Subcutaneous abdominal adipose tissue (tissue), 5 donors: Measurements from ENCODE around the gene NPDC1.

Experiments
- H3K27ac ChIP-seq: one replicate; pipeline ENCODE4 v1.7.0; 2013; ENCODE audit warnings: low read depth, mild to moderate bottlenecking, inconsistent platforms, low read length, moderate library complexity
- H3K27me3 ChIP-seq, 5 donors: one replicate each; pipeline ENCODE4 v1.7.0; 2013; ENCODE audit warnings: low read length in 5 of 5, inconsistent platforms in 1 of 5; ENCODE audit not compliant: control insufficient read depth in 5 of 5, insufficient read depth in 4 of 5
- H3K36me3 ChIP-seq, 5 donors: one replicate each; pipeline ENCODE4 v1.7.0; 2013; ENCODE audit warnings: low read length in 5 of 5; ENCODE audit not compliant: control insufficient read depth in 5 of 5, insufficient read depth in 5 of 5
- H3K4me1 ChIP-seq, 5 donors: one replicate each; pipeline ENCODE4 v1.7.0; 2013; ENCODE audit warnings: low read length in 5 of 5, mild to moderate bottlenecking in 3 of 5, moderate library complexity in 1 of 5; ENCODE audit not compliant: control insufficient read depth in 5 of 5, insufficient read depth in 5 of 5
- H3K4me3 ChIP-seq, 5 donors: one replicate each; pipeline ENCODE4 v1.7.0; 2013; ENCODE audit warnings: low read length in 5 of 5, low read depth in 1 of 5
- H3K9ac ChIP-seq, 5 donors: one replicate each; pipeline ENCODE4 v1.7.0; 2013; ENCODE audit warnings: low read length in 5 of 5, mild to moderate bottlenecking in 4 of 5, moderate library complexity in 3 of 5
- H3K9me3 ChIP-seq, 5 donors: one replicate each; pipeline ENCODE4 v1.7.0; 2013; ENCODE audit warnings: low read length in 5 of 5; ENCODE audit not compliant: control insufficient read depth in 5 of 5
- donor health status: healthy.
- donor health status: healthy.
- donor health status: healthy.
- donor health status: healthy.
- donor health status: healthy.

The NPDC1 gene

DNA sequence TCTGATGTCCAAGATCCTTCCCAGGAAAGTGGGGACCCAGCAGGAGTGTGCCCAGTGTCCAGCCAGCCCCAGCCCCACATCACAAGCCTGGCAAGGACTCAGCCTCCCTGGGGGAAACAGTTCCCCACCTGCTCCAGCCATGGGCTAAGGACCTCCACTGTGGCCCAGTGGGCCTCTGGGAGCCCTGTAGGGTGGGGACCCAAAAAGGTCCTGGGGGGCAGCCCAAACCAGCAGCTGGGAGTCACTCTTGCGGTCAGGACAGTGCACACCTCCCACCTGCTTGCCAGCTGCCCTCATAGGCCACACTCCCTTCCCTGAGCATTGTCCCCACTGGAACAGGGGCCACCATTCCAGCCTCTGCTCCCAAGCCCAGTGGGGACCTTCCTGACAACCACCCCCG, 19.6 kb downstream of the NPDC1 start:
- Histone ChIP-seq H3K4me1 (peaks cover 4 to 74% (median 53%) of the 10 kb centered on the region in 5 donors), H3K27me3 (no peaks in the 10 kb centered on the region), H3K27ac (no peak overlapping the region), H3K9me3 (no peaks in the 10 kb centered on the region), H3K9ac (no peak overlapping the region), H3K36me3 (peaks cover 0 to 4% (median 0%) of the 10 kb centered on the region in 5 donors), H3K4me3 (no peak overlapping the region)

DNA sequence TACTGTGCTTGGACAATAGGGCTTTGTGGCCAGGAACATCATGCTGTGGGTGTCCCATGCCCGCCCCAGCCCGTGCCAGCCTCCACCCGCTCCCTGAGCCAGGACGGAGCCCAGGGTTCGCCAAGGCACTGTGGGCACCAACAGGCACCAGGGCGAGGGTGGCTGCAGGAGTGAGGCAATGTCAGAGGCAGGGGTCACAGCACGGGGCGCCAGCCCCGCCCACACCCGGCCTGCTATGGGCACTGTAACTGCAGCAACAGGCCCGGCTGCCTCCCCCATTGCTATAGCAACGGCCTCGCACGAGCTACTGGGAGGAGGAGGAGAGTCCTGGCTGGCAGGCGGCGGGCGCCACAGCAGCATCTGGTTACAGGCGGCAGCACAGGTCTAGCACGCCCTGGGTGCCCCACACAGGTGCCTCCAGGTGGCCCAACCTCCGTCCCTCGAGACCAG, 20.4 kb downstream of the NPDC1 start:
- Histone ChIP-seq H3K4me1 (peaks cover 4 to 69% (median 53%) of the 10 kb centered on the region in 5 donors), H3K27ac (no peak overlapping the region), H3K27me3 (no peaks in the 10 kb centered on the region), H3K4me3 (no peak overlapping the region), H3K9me3 (no peaks in the 10 kb centered on the region), H3K36me3 (peaks cover 0 to 10% (median 5%) of the 10 kb centered on the region in 5 donors), H3K9ac (no peak overlapping the region)

DNA sequence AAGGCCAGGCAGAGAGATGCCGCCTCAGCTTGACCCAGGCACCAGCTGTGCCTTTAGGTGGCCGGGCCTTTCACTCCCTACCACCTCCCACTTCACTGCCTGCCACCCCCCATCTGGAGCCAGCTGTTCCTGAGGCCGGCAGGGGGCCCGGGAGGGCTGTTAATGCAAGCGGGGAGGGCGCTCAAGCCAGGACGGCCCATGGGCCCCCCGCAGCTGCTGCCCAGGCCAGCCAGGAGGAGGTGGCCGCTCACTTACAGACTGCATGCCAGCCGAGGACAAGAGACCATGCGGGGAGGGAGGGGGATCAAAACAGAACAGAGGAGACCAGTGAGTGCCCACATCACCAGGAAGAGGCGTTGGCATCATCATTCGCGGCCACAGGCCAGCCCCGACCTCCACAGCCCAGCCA, 22.4 kb downstream of the NPDC1 start:
- Histone ChIP-seq H3K9ac (peak overlapping the region in 1 of 5 donors; percentile 11), H3K9me3 (no peaks in the 10 kb centered on the region), H3K27ac (peak overlapping the region; percentile 10), H3K4me3 (no peak overlapping the region), H3K36me3 (peaks cover 0 to 24% (median 8%) of the 10 kb centered on the region in 5 donors), H3K4me1 (peaks cover 4 to 53% (median 41%) of the 10 kb centered on the region in 5 donors), H3K27me3 (no peaks in the 10 kb centered on the region)

DNA sequence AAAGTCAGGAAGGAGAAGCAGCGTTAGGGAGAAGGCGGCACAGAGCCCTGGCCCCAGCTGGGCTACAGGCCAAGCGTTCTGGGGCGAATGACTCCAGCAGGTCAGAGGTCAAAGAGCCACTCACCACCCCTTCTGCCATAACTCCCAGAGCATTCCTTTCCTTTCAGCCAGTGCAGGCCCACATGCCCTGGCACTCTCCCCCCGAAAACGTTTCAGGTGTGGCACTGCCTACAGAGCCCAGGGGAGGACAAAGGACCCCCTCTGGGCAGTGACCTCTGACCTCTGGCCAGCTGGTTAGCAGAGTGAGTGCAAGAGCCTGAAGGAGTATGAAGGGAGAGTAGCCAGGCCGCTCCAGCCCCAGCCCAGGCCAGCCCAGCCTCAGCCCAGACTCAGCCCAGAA, 22.8 kb downstream of the NPDC1 start:
- Histone ChIP-seq H3K9me3 (no peaks in the 10 kb centered on the region), H3K36me3 (peaks cover 0 to 25% (median 8%) of the 10 kb centered on the region in 5 donors), H3K27me3 (no peaks in the 10 kb centered on the region), H3K4me1 (peaks cover 4 to 50% (median 37%) of the 10 kb centered on the region in 5 donors), H3K27ac (peak overlapping the region; percentile 10), H3K4me3 (no peak overlapping the region), H3K9ac (peak overlapping the region in 1 of 5 donors; percentile 11)

DNA sequence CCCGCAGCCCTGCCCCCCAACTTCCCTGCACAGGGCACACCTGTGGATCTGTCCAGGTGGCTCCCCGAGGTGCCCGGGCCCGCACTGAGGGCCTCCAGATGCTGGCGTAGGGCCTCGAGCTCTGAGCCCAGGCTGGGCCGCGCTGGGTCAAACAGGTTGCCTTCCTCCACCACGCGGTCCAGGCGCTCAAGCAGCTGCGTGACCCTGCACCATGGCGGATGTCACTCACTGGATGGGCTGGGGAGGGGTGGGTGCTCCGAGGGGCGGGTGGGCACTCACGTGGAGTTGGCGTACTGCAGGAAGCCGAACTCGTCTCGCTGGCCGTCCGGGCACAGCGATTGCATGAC, 23.3 kb downstream of the NPDC1 start:
- no peak overlapping the region for H3K27ac ChIP-seq
- H3K4me1 ChIP-seq = peaks cover 4 to 49% (median 37%) of the 10 kb centered on the region in 5 donors
- no peak overlapping the region for H3K4me3 ChIP-seq
- peaks cover 0 to 30% (median 13%) of the 10 kb centered on the region in 5 donors for H3K36me3 ChIP-seq
- no peaks in the 10 kb centered on the region for H3K9me3 ChIP-seq
- H3K27me3 ChIP-seq = no peaks in the 10 kb centered on the region
- no peak overlapping the region for H3K9ac ChIP-seq

DNA sequence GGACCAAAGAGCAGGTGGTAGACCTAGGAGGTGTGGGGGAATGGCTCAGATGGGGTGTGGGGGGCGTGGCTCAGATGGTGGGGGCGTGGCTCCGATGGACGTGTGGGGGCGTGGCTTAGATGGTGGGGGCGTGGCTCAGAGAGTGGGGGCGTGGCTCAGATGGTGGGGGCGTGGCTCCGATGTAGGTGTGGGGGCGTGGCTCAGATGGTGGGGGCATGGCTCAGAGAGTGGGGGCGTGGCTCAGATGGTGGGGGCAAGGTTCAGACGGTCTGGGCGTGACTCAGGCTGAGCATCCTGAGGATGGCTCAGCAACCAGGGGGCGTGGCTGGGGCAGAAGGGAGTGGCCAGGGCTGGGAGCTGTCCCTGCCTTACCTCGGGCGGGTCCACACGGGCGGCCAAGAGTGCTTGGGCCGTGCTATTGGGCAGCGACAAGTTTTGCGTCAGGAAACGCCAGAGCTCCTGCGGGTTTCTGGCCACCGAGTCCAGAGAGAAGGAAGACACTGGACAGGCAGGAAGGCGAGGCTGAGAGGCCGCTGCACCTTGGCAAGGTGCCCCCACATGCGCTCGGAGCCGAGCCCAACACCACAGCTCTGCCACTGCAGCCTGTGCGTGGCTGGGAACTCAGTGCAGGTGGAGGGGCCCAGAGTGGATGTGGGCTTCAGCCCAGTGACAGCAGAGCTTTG, 23.9 kb downstream of the NPDC1 start:
- H3K27me3 ChIP-seq = no peaks in the 10 kb centered on the region
- no peak overlapping the region for H3K9ac ChIP-seq
- peaks cover 2 to 44% (median 32%) of the 10 kb centered on the region in 5 donors for H3K4me1 ChIP-seq
- no peaks in the 10 kb centered on the region for H3K9me3 ChIP-seq
- H3K27ac ChIP-seq = no peak overlapping the region
- no peak overlapping the region for H3K4me3 ChIP-seq
- peaks cover 0 to 35% (median 18%) of the 10 kb centered on the region in 5 donors for H3K36me3 ChIP-seq

DNA sequence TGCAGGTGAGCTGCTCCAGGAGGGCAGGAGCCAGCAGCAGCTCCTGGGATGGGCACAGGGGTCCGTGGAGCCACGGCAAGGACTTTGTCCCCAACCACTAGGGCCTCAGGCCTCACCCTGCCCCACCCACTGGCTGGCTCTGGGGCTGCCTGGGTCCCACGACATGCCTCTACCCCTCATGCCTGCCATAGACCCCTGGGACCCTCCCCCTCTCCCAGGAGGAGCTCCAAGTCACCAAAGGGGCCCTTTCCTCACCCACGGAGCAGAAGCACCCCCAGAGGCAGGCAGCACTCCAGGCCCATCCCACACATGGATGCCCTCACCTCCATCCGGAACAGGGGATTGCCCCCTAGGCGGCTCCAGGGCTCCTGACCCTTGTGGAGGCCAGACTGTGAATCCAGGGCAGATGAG, 24.4 kb downstream of the NPDC1 start:
- Histone ChIP-seq H3K27ac (no peak overlapping the region), H3K27me3 (no peaks in the 10 kb centered on the region), H3K4me3 (no peak overlapping the region), H3K36me3 (peaks cover 0 to 40% (median 23%) of the 10 kb centered on the region in 5 donors), H3K9ac (no peak overlapping the region), H3K9me3 (no peaks in the 10 kb centered on the region), H3K4me1 (peaks cover 0 to 39% (median 27%) of the 10 kb centered on the region in 5 donors)

DNA sequence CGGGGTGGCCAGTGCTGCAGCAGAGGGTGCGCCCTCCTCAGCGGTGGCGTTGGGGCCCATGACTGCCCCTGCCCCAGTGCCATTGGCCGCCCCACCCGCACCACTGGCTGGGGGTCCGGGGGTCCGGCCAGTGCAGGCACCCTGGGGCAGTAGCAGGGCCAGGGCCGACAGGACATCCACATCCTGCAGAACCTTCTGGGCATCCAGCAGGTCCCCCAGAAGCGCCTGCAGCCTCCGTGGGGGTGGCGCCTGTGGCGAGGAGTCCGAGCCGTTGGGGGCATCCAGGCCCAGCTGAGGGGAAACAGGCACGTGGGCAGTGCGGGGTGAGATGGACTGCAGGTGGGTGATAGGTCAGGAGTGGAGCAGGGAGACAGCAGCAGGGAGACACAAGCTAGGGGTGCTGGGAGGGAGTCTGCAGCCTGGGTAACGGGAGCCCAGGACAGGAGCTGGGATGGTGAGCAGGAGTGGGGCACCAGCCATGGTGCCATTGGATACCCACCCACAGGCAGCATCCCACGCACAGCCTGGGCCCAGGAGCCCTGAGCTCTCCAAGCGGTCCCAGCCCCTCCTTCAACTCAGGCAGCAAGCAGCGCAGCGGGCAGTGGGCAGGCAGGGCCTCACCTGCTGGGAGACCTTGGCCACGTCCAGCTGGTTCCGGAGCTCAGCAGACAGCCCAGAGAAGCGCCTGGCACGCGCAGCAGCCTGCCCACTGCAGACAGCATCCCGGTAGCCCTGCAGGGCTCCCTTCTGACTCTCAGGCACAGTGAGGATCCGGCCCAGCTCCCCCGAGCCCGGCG, 25.0 kb downstream of the NPDC1 start:
- no peak overlapping the region for H3K27ac ChIP-seq
- no peaks in the 10 kb centered on the region for H3K9me3 ChIP-seq
- H3K4me1 ChIP-seq = peaks cover 0 to 33% (median 20%) of the 10 kb centered on the region in 5 donors
- H3K27me3 ChIP-seq = no peaks in the 10 kb centered on the region
- peaks cover 0 to 47% (median 28%) of the 10 kb centered on the region in 5 donors for H3K36me3 ChIP-seq
- H3K9ac ChIP-seq = no peak overlapping the region
- H3K4me3 ChIP-seq = no peak overlapping the region

DNA sequence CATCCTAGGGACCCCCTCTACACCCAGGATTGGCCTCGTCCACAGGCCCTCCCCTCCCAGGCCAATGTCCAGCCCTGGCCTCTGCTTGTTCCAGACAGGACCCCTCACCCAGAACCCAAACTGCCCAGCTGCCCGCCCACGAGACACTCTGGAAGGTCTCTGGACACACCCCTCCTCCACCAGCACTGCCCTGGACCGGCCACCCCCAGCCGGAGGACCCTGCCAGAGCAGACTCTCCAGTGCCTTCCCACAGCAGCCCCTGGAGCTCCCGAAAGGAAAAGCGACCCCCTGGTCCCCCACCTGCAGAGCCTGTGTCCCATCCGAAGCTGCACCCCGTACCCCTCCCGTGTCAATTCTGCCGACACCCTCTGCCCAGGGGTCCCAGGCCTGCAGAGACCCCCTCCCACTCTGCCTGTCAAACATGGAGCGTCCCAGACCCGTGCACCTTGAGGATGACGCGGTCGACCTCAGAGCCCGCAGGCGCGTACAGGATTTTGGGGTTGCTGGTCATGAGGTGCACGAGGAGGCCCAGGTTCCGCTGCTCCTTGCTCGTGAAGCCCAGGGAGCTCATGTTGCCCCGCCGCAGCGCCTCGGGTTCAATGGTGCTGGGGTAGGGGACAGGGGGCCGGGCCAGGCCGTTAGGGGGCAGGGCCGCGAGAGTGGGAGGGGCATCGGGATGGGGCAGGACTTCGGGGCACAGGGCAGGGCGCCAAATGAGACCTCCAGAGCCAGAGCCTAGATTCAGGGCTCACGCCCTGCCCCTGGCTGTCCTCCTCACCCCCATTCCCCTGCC, 25.9 kb downstream of the NPDC1 start:
- no peaks in the 10 kb centered on the region for H3K27me3 ChIP-seq
- H3K9ac ChIP-seq = no peak overlapping the region
- peaks cover 0 to 24% (median 12%) of the 10 kb centered on the region in 5 donors for H3K4me1 ChIP-seq
- peaks cover 0 to 55% (median 36%) of the 10 kb centered on the region in 5 donors for H3K36me3 ChIP-seq
- H3K27ac ChIP-seq = no peak overlapping the region
- H3K9me3 ChIP-seq = no peaks in the 10 kb centered on the region
- H3K4me3 ChIP-seq = no peak overlapping the region
